HG03280 (cell line): Measurements from ENCODE around the gene TOP3B.

Experiments
- ATAC-seq: cut with Tn5 transposase; IDR thresholded peaks from one replicate; pipeline ENCODE4 v1.9.1; 2021; ENCODE audit warnings: mild to moderate bottlenecking, moderate library complexity; ENCODE audit not compliant: unreplicated experiment

The TOP3B gene

DNA sequence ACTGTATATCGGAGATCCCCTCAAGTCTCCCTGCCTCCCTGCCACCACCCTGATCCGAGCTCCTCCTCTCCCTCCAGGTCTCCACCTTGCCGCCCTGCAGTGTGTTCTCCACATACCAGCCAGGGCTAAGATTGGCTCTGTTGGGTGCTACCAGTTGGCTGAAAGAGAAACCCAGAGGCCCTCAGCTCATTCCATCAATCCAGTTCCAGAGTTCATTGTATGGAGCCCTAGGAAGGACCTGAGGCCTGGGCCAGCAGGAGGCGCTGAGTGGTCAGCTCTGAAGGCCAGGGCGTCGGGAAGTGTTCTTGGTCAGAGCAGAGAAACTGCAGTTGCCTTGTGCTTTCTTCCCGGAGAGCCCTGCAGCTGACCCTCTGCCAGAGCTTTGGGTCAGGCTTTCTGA, 2.2 kb upstream of the TOP3B start:
- ATAC-seq: no peak

DNA sequence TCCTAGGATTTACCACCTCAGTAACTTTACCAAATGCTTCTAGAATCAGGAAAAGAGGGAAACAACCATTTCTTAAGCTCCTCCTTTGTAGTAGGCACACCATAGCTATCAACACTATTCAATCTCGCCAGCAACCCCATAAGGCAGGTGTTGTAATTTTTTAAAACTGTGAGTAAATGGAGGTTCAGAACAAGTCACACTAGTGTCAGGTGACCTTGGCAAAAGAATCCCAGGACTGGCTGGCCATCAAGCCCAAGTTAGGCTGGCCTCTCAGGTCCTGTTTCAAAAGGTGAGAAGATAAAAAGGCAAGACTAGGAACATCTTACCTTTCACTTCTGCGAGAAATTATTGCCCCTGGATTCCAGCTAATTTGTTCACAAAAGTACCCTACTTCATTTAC, 713 bp downstream of the TOP3B start:
- ATAC-seq: no peak

DNA sequence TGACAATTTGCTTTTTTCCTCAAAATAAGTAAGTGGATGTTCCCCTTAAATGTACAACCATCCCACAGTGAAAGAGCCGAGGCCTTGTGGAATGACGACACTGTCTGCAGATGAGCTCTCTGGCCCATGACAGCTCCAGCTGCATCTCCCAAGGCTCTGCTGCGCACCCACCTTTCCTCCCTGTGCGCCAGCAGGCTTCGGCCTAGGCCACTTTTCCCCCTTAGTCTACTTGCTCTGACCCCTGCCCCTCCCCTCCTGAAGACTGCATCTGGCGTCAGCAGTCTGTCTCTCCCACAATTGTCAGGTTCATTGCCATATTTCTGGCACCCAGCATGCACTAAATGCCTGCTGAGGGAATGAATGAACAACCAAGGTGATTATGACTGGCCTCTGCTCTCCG, 2.0 kb downstream of the TOP3B start:
- ATAC-seq: no peak

GRCh38 chr22:21978564-21979386, 3.8 kb downstream of the TOP3B start:
- no peak for ATAC-seq

- no peak for ATAC-seq
Observed at GRCh38 chr22:21977814-21978213, 4.8 kb downstream of the TOP3B start.

GRCh38 chr22:21975854-21976345, 6.7 kb downstream of the TOP3B start:
- ATAC-seq: no peak

GRCh38 chr22:21975273-21975672, 7.3 kb downstream of the TOP3B start:
- ATAC-seq: no peak

GRCh38 chr22:21974058-21974649, 8.4 kb downstream of the TOP3B start:
- ATAC-seq: no peak

DNA sequence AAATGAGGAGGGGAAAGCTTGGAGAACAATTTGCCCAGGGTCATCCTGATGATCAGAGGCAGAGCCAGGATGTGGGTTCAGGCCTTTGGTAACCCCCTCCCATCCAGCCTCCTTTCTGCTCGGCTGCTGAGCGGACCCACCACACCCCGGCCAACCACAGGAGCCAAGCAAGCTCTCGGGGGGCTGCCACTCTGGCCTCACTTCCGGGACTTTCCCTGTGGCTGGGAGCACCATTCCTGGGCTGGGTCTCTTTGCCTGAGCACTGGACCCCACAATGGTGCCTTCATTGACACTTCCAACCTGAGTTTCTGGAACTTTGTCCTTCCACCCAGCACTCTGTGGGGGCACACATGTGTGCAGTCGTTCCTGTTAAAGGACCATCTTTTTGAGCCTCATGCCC, 9.8 kb downstream of the TOP3B start:
- ATAC-seq: no peak

GRCh38 chr22:21972293-21972779, 10.3 kb downstream of the TOP3B start:
- no peak for ATAC-seq

GRCh38 chr22:21971858-21972275, 10.7 kb downstream of the TOP3B start:
- ATAC-seq: no peak

- ATAC-seq: no peak
Observed at GRCh38 chr22:21970800-21971617, 11.6 kb downstream of the TOP3B start.

GRCh38 chr22:21970037-21970799, 12.4 kb downstream of the TOP3B start:
- ATAC-seq: no peak

GRCh38 chr22:21968452-21969129, 14.0 kb downstream of the TOP3B start:
- ATAC-seq: no peak

DNA sequence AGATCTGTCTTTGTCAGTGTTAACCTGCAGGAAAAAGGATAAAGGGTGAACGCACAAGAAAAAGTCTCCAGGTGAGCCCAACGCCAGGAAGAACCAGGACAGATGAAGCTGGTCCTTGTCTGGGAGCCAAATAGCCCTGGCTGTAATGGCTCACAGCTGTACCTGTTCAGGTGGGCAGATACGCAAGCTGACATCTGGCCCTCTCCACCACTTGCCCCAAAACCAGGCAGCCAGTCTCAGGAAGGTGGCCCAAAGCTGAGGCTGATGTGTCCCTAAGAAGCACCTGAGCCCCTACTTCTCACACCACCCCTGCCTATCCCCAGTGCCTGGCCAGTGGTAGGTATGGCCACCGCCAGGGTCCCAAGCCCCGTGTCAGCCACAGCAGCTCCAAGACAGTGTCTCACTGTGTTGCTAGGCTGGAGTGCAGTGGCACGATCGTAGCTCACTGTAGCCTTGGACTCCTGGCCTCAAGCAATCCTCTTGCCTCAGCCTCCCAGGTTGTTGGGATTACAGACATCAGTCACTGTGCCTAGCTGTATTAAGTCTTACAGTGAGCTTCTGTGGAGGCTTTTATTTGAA, 14.8 kb downstream of the TOP3B start:
- no peak for ATAC-seq

- ATAC-seq: no peak
Observed at GRCh38 chr22:21966643-21967516, 15.7 kb downstream of the TOP3B start.

GRCh38 chr22:21965762-21966288, 16.8 kb downstream of the TOP3B start:
- ATAC-seq: no peak

DNA sequence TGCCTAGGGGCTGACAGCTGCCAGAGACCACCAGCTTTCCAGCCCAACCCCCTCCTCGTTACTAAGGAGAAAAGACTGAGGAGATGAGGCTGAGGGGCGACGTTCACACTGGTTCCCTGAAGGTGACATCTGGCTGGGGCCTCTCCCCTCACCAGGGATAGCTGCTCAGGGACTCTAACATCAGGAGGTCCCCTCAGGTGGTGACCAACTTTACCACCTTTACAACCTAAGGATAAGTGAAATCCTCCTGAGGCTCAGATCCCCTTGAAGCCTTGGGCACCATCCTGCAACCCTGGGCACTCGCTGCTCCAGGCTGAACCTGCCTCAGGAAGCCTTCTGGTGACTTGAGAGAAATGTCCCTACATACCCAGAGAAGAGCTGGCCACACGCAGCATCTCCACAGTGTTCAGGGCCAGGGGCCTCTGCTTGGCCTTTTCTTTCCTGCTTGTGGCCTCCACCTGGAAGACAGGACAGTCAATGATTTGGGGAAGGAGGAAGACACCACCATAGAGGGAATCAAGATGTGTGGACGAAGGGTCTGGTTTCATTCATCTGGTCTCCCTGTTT, 17.6 kb downstream of the TOP3B start:
- ATAC-seq: no peak
